ENCODE results near the gene SLC1A3.
"Not testable (repeated sequence)": the region's sequence is repeated elsewhere in the genome, so short reads cannot be mapped to it uniquely, and the experiment has no call there.

SLC1A3 gene

GRCh38 chr5:36637516-36637915 is 31.1 kb downstream of the SLC1A3 start:
- no peak for TF ChIP-seq CTCF (conservative IDR thresholded peaks at IDR 0.05; ENCODE audit: low read length)
- no peak overlapping the region for H3K4me3 ChIP-seq (ENCODE audit: low read length)

GRCh38 chr5:36638056-36638455 is 31.6 kb downstream of the SLC1A3 start:
- DNase-seq (ENCODE audit: low read depth), result no peak
- H3K4me3 ChIP-seq (ENCODE audit: low read length), result no peak overlapping the region
- TF ChIP-seq CTCF (conservative IDR thresholded peaks at IDR 0.05; ENCODE audit: low read length), result no peak

More at GRCh38 chr5:36637516-36637915, 31.1 kb downstream of the SLC1A3 start:
- no peak for DNase-seq (ENCODE audit: low read depth)

GRCh38 chr5:36640949-36641348 is 34.5 kb downstream of the SLC1A3 start:
- TF ChIP-seq CTCF (conservative IDR thresholded peaks at IDR 0.05; ENCODE audit: low read length), result no peak
- H3K4me3 ChIP-seq (ENCODE audit: low read length), result no peak overlapping the region
- DNase-seq (ENCODE audit: low read depth), result no peak

GRCh38 chr5:36641431-36641830 is 35.0 kb downstream of the SLC1A3 start:
- DNase-seq (ENCODE audit: low read depth), result no peak
- H3K4me3 ChIP-seq (ENCODE audit: low read length), result no peak overlapping the region
- no peak for TF ChIP-seq CTCF (conservative IDR thresholded peaks at IDR 0.05; ENCODE audit: low read length)

- no peak for TF ChIP-seq CTCF (conservative IDR thresholded peaks at IDR 0.05; ENCODE audit: low read length)
- DNase-seq (ENCODE audit: low read depth), result no peak
- no peak overlapping the region for H3K4me3 ChIP-seq (ENCODE audit: low read length)
Observed at GRCh38 chr5:36642089-36642488, 35.7 kb downstream of the SLC1A3 start.

- H3K4me3 ChIP-seq (ENCODE audit: low read length), result no peak overlapping the region
- TF ChIP-seq CTCF (conservative IDR thresholded peaks at IDR 0.05; ENCODE audit: low read length), result no peak
- DNase-seq (ENCODE audit: low read depth), result no peak
Observed at GRCh38 chr5:36643162-36643561, 36.8 kb downstream of the SLC1A3 start.

- H3K4me3 ChIP-seq (ENCODE audit: low read length); DNase-seq (ENCODE audit: low read depth): not testable (repeated sequence)
Observed at GRCh38 chr5:36643841-36644240, 37.4 kb downstream of the SLC1A3 start.

- no peak for TF ChIP-seq CTCF (conservative IDR thresholded peaks at IDR 0.05; ENCODE audit: low read length)
- DNase-seq (ENCODE audit: low read depth), result no peak
- no peak overlapping the region for H3K4me3 ChIP-seq (ENCODE audit: low read length)
Observed at GRCh38 chr5:36644727-36645126, 38.3 kb downstream of the SLC1A3 start.
